HG02840 (cell line): ENCODE results near the gene ECE2.

Experiments used
- ATAC-seq: cut with Tn5 transposase; IDR thresholded peaks from one replicate; pipeline ENCODE4 v1.9.1; 2021; ENCODE audit warnings: mild to moderate bottlenecking, moderate library complexity, moderate number of reproducible peaks; ENCODE audit not compliant: unreplicated experiment, low FRiP score

Gene ECE2

GRCh38 chr3:184275961-184276910 lies at the start of gene ECE2:
Gene ECE2 (plus strand): TSS chr3:184276022. CDS start chr3:184276154, 132 bp downstream.
- ATAC-seq: no peak

GRCh38 chr3:184227481-184227935 lies 48.3 kb upstream of the ECE2 start:
- ATAC-seq: no peak

GRCh38 chr3:184228376-184229137 lies 47.3 kb upstream of the ECE2 start:
- ATAC-seq: no peak

GRCh38 chr3:184229394-184230080 lies 46.3 kb upstream of the ECE2 start, which contains the start of gene VWA5B2:
Gene VWA5B2 (plus strand): TSS chr3:184229585. CDS start chr3:184230529, 944 bp downstream.
- ATAC-seq: peak; percentile 73

GRCh38 chr3:184230081-184230602 lies 45.7 kb upstream of the ECE2 start:
- no peak for ATAC-seq

- no peak for ATAC-seq
These were observed 45.0 kb upstream of the ECE2 start for GRCh38 chr3:184230603-184231528.

- ATAC-seq: no peak
These were observed 44.2 kb upstream of the ECE2 start for GRCh38 chr3:184231671-184232070.

- ATAC-seq: no peak
These were observed 42.5 kb upstream of the ECE2 start for GRCh38 chr3:184233127-184233843.

GRCh38 chr3:184234224-184234623 lies 41.6 kb upstream of the ECE2 start:
- no peak for ATAC-seq

GRCh38 chr3:184234671-184235380 lies 41.0 kb upstream of the ECE2 start:
- ATAC-seq: no peak

- no peak for ATAC-seq
These were observed 40.3 kb upstream of the ECE2 start for GRCh38 chr3:184235381-184236032.

GRCh38 chr3:184236033-184236410 lies 39.8 kb upstream of the ECE2 start:
- no peak for ATAC-seq

GRCh38 chr3:184236636-184237035 lies 39.2 kb upstream of the ECE2 start:
- ATAC-seq: no peak

- no peak for ATAC-seq
These were observed 38.6 kb upstream of the ECE2 start for GRCh38 chr3:184237211-184237610.

- ATAC-seq: no peak
These were observed 38.0 kb upstream of the ECE2 start for GRCh38 chr3:184237807-184238206.

- ATAC-seq: no peak
These were observed 37.5 kb upstream of the ECE2 start for GRCh38 chr3:184238246-184238818.

GRCh38 chr3:184239221-184239620 lies 36.6 kb upstream of the ECE2 start:
- no peak for ATAC-seq
